Measurements from ENCODE around the gene HIGD1A. TPM values are rescaled to one million over a fixed set of nuclear protein-coding genes. Genes with fewer than 3 reads are reported as not detected.
A peak's percentile ranks its signal among the peaks of the same experiment; 100 is the strongest.

HIGD1A gene
- total and polyA plus RNA-seq, 12 donors, result 62.4 to 324 (median 120) TPM

- Histone ChIP-seq H3K4me3 (no peak overlapping the region), H3K9me3 (replicated peaks in 1 of 3) (no peaks in the 10 kb centered on the region), H3K27me3 (no peaks in the 10 kb centered on the region), H3K4me1 (replicated peaks in 1 of 2) (peaks cover 0 to 23% of the 10 kb centered on the region in 2 donors), H3K36me3 (replicated peaks in 1 of 2) (peaks cover 0 to 11% of the 10 kb centered on the region in 2 donors), H3K27ac (no peak overlapping the region)
- intact Hi-C loops (cut with DNase I), result no loop called here
- 71 to 76% (median 73%) methylated on average over 6 of the region's 6 CpGs for WGBS, 4 donors
- DNase-seq, result no peak
- TF ChIP-seq CTCF (IDR thresholded peaks at IDR 0.05), result no peak
These were observed 13.5 kb downstream of the HIGD1A start for GRCh38 chr3:42790714-42791229.

DNA sequence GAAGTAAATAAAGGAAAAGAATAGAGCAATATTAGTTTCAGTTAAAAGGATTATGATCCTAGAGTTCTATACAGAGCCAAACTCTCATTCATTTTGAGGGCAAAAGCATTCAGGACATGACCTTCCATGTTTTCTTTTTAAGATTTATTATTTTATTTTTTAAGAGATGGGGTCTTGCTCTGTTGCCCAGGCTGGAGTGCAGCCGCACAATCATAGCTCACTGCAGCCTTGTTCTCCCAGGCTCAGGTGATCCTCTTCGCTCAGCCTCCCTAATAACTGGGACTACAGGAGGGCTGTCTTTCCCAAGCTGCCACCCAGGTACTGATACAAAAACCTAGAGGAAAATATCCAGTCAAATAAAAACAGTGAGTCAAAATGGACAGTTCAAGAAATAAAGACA, 17.7 kb downstream of the HIGD1A start:
- no peak for DNase-seq
- H3K4me1 ChIP-seq (replicated peaks in 1 of 2), result peaks cover 0 to 23% of the 10 kb centered on the region in 2 donors
- H3K9me3 ChIP-seq (replicated peaks in 1 of 3), result no peaks in the 10 kb centered on the region
- WGBS, 4 donors, result 92 to 100% (median 97%) methylated on average over 2 of the region's 2 CpGs
- H3K36me3 ChIP-seq (replicated peaks in 1 of 2), result peaks cover 0 to 6% of the 10 kb centered on the region in 2 donors
- TF ChIP-seq POLR2A (IDR thresholded peaks at IDR 0.05) (no peak), CTCF (IDR thresholded peaks at IDR 0.05) (no peak)
- no peak overlapping the region for H3K4me3 ChIP-seq
- H3K27me3 ChIP-seq, result no peaks in the 10 kb centered on the region
- no peak overlapping the region for H3K27ac ChIP-seq
- intact Hi-C loops (cut with DNase I), result loop anchor here in 1 of 2 donors (10.0 kb wide), 2 partner anchors 48 to 88 kb away; partner anchors contain the start of gene CYP8B1

DNA sequence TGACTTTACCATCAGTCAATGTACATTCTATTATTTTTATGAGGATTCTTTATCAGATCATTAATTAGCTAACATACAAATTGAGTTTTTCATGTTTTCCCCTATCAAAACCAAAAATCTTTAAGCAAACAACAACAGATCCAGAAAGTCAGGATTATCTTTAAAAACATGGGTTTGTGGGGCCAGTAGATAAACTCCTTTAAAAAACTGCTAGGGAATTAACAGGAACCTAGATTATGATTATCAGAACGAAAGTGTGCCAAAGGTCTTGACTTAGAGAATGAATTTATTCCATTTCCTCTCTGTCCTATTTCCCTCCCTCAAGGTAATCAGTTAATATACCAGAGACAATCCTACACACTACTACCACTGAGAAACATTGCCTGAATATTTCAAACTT, 18.1 kb downstream of the HIGD1A start:
- peaks cover 0 to 22% of the 10 kb centered on the region in 2 donors for H3K4me1 ChIP-seq (replicated peaks in 1 of 2)
- no peak for DNase-seq
- intact Hi-C loops (cut with DNase I), result loop anchor here in 1 of 2 donors (10.0 kb wide), 2 partner anchors 49 to 89 kb away; partner anchors contain the start of gene CYP8B1
- 25 to 27% (median 26%) methylated on average over 1 of the region's 1 CpG for WGBS, 4 donors
- peaks cover 0 to 6% of the 10 kb centered on the region in 2 donors for H3K36me3 ChIP-seq (replicated peaks in 1 of 2)
- no peak for TF ChIP-seq CTCF (IDR thresholded peaks at IDR 0.05)
- H3K9me3 ChIP-seq (replicated peaks in 1 of 3), result no peaks in the 10 kb centered on the region
- no peaks in the 10 kb centered on the region for H3K27me3 ChIP-seq
- H3K27ac ChIP-seq, result no peak overlapping the region
- no peak overlapping the region for H3K4me3 ChIP-seq

- H3K36me3 ChIP-seq (replicated peaks in 1 of 2), result peaks cover 0 to 6% of the 10 kb centered on the region in 2 donors
- no peaks in the 10 kb centered on the region for H3K27me3 ChIP-seq
- no peaks in the 10 kb centered on the region for H3K9me3 ChIP-seq (replicated peaks in 1 of 3)
- peaks cover 12 to 43% of the 10 kb centered on the region in 2 donors for H3K4me1 ChIP-seq (replicated peaks in 1 of 2)
- 52 to 61% (median 55%) methylated on average over 10 to 11 of the region's 11 CpGs for WGBS, 4 donors
- H3K27ac ChIP-seq, result peak overlapping the region in 2 of 5 donors; percentile 43 to 75
- TF ChIP-seq CTCF (IDR thresholded peaks at IDR 0.05), result peak; percentile 69 to 87 (median 80)
- no peak for TF ChIP-seq POLR2A (IDR thresholded peaks at IDR 0.05)
- intact Hi-C loops (cut with DNase I), result loop anchor here (2.0 to 10.0 kb wide), 3 partner anchors 54 to 100 kb away; partner anchors contain the start of gene CYP8B1 (in 1 of the 2)
- no peak overlapping the region for H3K4me3 ChIP-seq
- DNase-seq, result peak in 2 of 7 donors; percentile 22 to 36
These were observed 23.2 kb downstream of the HIGD1A start for GRCh38 chr3:42780892-42781700.
